ENCODE measurements around the gene SHCBP1L. TPM values are rescaled to one million over a fixed set of nuclear protein-coding genes. Genes with fewer than 3 reads are reported as not detected.

The SHCBP1L gene
- not detected for total RNA-seq
- long read RNA-seq = 0 reads

DNA sequence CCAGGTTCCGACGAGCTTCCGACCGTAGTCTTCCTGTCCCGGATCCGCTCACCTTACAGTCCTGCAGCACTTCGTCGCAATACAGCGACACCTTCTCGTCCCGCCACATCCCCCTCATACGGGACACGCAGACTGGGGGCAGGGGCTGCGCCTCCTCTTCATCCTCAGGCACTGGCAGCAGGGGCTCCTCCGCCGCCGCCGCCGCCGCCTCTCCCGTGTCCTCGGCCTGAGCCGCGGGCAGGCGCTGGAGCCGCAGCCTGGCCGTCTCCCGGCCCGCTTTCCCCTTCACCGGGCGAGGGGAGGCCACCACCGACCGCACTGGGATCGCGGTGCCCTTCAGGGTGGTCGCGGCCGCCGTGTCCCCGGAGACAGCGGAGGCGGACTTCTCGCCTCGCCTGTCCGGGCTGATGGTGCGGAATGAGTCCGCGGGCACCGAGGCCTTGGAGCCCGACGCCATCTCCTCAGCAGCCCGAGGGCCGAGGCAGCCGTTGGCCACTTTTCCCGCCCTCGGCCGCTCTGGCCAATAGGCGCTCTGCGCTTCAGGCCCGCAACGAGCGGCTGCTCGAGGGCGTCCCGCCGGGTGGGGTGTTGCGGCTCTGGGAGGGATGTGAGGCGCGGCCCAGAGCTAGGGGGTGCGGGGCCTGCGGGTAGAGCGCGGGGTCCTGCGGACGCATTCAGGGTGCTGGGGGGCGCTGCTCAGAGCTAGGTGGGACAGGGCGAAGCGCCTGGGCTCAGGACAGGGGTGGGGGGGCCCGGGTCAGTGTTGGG is at the start of gene SHCBP1L:
SHCBP1L (minus strand) TSS at position 490 of the 768 bp plus-strand sequence; CDS start at position 457, 33 bp downstream.
- DNase-seq (peak in 1 of 3 donors; percentile 24), ATAC-seq (peak in 1 of 4 donors; percentile 44)
- Histone ChIP-seq H3K27me3 (peaks cover 0 to 8% of the 10 kb centered on the region in 2 donors), H3K27ac (no peak within 1 kb of the TSS), H3K36me3 (no peaks in the 10 kb centered on the region), H3K9me3 (no peaks in the 10 kb centered on the region), H3K4me3 (peak within 1 kb of the TSS in 1 of 3 donors; percentile 4), H3K4me1 (peaks cover 0 to 3% (median 0%) of the 10 kb centered on the region in 4 donors)
- intact Hi-C loops (cut with DNase I) = no loop called here
- WGBS (ENCODE audit: insufficient coverage, low coverage, low lambda C conversion rate, missing lambda C conversion rate) = 25% methylated on average over 12 of the region's 79 CpGs
- TF ChIP-seq CTCF (IDR thresholded peaks at IDR 0.05) = no peak
- no peak for TF ChIP-seq POLR2A (IDR thresholded peaks at IDR 0.05)

GRCh38 chr1:183002267-183002666 is 49.3 kb upstream of the SHCBP1L start:
- Histone ChIP-seq H3K36me3 (no peaks in the 10 kb centered on the region), H3K27me3 (no peaks in the 10 kb centered on the region), H3K27ac (no peak overlapping the region), H3K9me3 (no peaks in the 10 kb centered on the region), H3K4me3 (no peak overlapping the region), H3K4me1 (peaks cover 0 to 10% (median 2%) of the 10 kb centered on the region in 4 donors)
- ATAC-seq = no peak
- no peak for TF ChIP-seq CTCF (IDR thresholded peaks at IDR 0.05)
- DNase-seq = no peak
- intact Hi-C loops (cut with DNase I) = no loop called here

- 87% methylated on average over 4 of the region's 4 CpGs for WGBS (ENCODE audit: insufficient coverage, low coverage, low lambda C conversion rate, missing lambda C conversion rate)
Observed at GRCh38 chr1:183000167-183000962, 47.4 kb upstream of the SHCBP1L start.

DNA sequence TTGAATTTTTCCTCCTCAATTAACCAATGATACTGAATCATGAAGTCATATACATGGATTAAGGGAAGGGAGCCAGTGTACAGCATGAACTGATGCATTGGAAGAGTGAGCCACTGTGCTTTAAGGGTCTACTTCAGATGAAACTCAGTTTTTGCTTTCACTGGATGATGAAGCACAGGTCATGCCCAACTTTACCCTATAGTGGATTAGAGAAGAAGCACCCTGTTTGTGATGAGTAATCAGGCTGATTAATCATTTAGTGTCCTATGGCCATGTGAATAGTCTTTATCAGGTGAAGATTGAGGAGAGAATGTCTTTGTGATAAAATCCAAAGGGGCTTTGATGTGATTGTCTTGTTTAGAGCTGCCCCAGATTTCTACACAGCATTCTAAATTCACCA is 45.5 kb upstream of the SHCBP1L start:
- no peak overlapping the region for H3K27ac ChIP-seq
- no peak for ATAC-seq
- intact Hi-C loops (cut with DNase I) = no loop called here
- H3K9me3 ChIP-seq = no peaks in the 10 kb centered on the region
- DNase-seq = no peak
- peaks cover 0 to 9% (median 2%) of the 10 kb centered on the region in 4 donors for H3K4me1 ChIP-seq
- no peaks in the 10 kb centered on the region for H3K36me3 ChIP-seq
- TF ChIP-seq CTCF (IDR thresholded peaks at IDR 0.05) = no peak
- TF ChIP-seq POLR2A (IDR thresholded peaks at IDR 0.05) = no peak
- no peak overlapping the region for H3K4me3 ChIP-seq
- no peaks in the 10 kb centered on the region for H3K27me3 ChIP-seq

More at GRCh38 chr1:183000167-183000962, 47.4 kb upstream of the SHCBP1L start:
- no peaks in the 10 kb centered on the region for H3K9me3 ChIP-seq
- no peak for DNase-seq
- H3K4me3 ChIP-seq = no peak overlapping the region
- peaks cover 0 to 10% (median 2%) of the 10 kb centered on the region in 4 donors for H3K4me1 ChIP-seq
- no peak for ATAC-seq
- no peaks in the 10 kb centered on the region for H3K27me3 ChIP-seq
- TF ChIP-seq CTCF (IDR thresholded peaks at IDR 0.05) (no peak), POLR2A (IDR thresholded peaks at IDR 0.05) (no peak)
- H3K27ac ChIP-seq = no peak overlapping the region
- no peaks in the 10 kb centered on the region for H3K36me3 ChIP-seq
- intact Hi-C loops (cut with DNase I) = no loop called here

Data from right lobe of liver (tissue), 6 donors.